ENCODE measurements around the gene ZNF740. TPM values are rescaled to one million over a fixed set of nuclear protein-coding genes. Genes with fewer than 3 reads are reported as not detected.

ZNF740 gene
- polyA plus RNA-seq, 1 donor from 2014 or later: 24.3 TPM

DNA sequence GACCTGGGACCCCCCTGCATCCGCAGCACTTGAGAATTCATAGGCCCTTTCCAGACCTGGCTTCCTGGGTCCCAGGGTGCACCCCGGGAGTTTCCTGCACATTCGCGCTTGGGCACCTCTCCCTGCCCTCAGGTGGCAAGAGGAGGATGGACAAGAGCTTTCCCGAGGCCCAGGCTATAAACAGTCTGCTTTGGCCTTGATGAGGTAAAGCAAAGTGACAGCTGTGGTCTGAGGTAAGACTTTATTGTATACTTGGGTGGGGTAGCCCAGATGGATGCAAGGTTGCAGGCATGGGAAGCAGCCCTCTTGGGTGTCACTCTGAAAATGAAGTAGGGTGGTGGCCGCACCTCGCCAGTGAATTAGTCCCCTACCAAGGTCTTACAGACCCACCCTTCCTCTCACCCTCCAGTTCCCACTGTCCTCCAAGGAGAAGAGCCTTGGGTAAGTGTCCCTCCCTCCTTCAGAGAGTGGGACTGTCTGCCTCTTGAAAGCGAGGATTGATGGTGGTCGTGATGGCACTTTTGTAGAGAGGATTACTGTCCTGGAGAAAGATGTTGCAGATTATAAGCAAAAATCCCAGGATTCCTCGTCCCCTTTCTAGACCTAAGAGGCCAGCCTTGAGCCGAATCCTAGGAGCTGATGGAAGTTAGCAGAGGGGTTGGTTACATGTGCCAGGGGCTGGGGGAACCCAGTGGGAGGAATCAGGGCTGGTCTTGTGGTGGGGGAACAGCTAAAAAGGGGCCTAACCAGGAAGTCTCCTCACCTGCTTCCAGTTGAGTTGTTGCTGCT lies 10.8 kb downstream of the ZNF740 start:
- Histone ChIP-seq H4K20me1 (ENCODE audit: insufficient read depth) (no peaks in the 10 kb centered on the region), H3K27ac (ENCODE audit: low read length) (no peak overlapping the region), H2AFZ (ENCODE audit: low read depth, low read length) (no peak overlapping the region), H3K9me3 (ENCODE audit: low read length) (no peaks in the 10 kb centered on the region), H3K4me3 (ENCODE audit: low read length) (no peak overlapping the region), H3K27me3 (ENCODE audit: insufficient read depth, low read depth, low read length) (no peaks in the 10 kb centered on the region), H3F3A (ENCODE audit: insufficient read depth, low read length, poor library complexity, severe bottlenecking) (no peaks in the 10 kb centered on the region), H3K9ac (ENCODE audit: low read length) (no peak overlapping the region), H3K9me2 (ENCODE audit: insufficient read depth, low read length) (no peaks in the 10 kb centered on the region), H3K4me2 (ENCODE audit: low read length) (no peak overlapping the region), H3K79me2 (replicated peaks; ENCODE audit: insufficient read depth, low read length) (no peaks in the 10 kb centered on the region), H3K36me3 (ENCODE audit: insufficient read depth, low read length) (peaks cover 9% of the 10 kb centered on the region)
- TF ChIP-seq MXI1 (conservative IDR thresholded peaks at IDR 0.05; ENCODE audit: poor library complexity, severe bottlenecking): no peak
- TF ChIP-seq EZH2 (IDR thresholded peaks at IDR 0.05; ENCODE audit: borderline replicate concordance, insufficient read depth, low read length, poor library complexity, severe bottlenecking): no peak
- TF ChIP-seq REST (IDR thresholded peaks at IDR 0.05; ENCODE audit: borderline replicate concordance): no peak
- TF ChIP-seq RAD21 (conservative IDR thresholded peaks at IDR 0.05): no peak
- TF ChIP-seq CTCF (IDR thresholded peaks at IDR 0.05; ENCODE audit: poor library complexity, severe bottlenecking): no peak
- no peak for TF ChIP-seq TAF1 (IDR thresholded peaks at IDR 0.05; ENCODE audit: low read depth)
- TF ChIP-seq EP300 (conservative IDR thresholded peaks at IDR 0.05; ENCODE audit: poor library complexity, severe bottlenecking): no peak
- TF ChIP-seq POLR2AphosphoS5 (IDR thresholded peaks at IDR 0.05): no peak
- no peak for TF ChIP-seq SMC3 (conservative IDR thresholded peaks at IDR 0.05; ENCODE audit: poor library complexity)

DNA sequence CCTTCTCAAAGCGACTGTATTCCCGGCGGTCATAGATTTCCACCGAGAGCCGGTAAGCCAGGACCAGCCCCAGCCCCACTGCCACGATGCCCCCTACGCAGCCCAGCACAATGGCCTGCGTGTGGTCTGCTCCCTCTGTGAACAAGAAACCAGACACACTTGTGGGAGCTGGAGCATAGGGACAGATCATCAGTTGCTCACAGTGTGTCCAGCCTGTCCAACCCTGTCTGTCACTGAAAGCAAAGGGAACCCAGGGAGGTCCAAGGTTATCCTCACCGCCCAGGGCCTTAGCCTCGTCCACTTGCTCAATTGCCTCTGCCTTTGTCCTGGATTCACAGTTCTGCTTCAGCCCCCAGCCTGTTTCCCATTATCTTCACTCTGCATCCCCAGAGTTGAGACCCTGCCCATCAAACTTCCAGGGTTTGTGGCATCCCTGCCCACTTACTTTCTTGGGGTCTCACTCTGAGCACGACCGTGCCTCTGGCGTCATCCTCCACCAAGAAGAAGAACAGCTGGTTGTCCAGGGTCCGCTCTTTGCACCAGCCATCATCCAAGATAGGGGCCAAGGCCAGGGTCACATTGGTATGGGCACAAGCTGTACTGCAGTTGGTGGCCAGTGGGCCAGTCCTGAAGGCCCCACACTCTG lies 11.5 kb downstream of the ZNF740 start:
- Histone ChIP-seq H3K27ac (ENCODE audit: low read length) (no peak overlapping the region), H3K9ac (ENCODE audit: low read length) (no peak overlapping the region), H3K9me3 (ENCODE audit: low read length) (no peaks in the 10 kb centered on the region), H4K20me1 (ENCODE audit: insufficient read depth) (no peaks in the 10 kb centered on the region), H3K4me3 (ENCODE audit: low read length) (no peak overlapping the region), H3F3A (ENCODE audit: insufficient read depth, low read length, poor library complexity, severe bottlenecking) (no peaks in the 10 kb centered on the region), H3K27me3 (ENCODE audit: insufficient read depth, low read depth, low read length) (peaks cover 2% of the 10 kb centered on the region), H3K4me2 (ENCODE audit: low read length) (no peak overlapping the region), H3K36me3 (ENCODE audit: insufficient read depth, low read length) (peaks cover 2% of the 10 kb centered on the region), H3K9me2 (ENCODE audit: insufficient read depth, low read length) (no peaks in the 10 kb centered on the region), H3K79me2 (replicated peaks; ENCODE audit: insufficient read depth, low read length) (no peaks in the 10 kb centered on the region), H2AFZ (ENCODE audit: low read depth, low read length) (no peak overlapping the region)
- TF ChIP-seq RAD21 (conservative IDR thresholded peaks at IDR 0.05): no peak
- TF ChIP-seq CTCF (IDR thresholded peaks at IDR 0.05; ENCODE audit: poor library complexity, severe bottlenecking): no peak
- TF ChIP-seq EZH2 (IDR thresholded peaks at IDR 0.05; ENCODE audit: borderline replicate concordance, insufficient read depth, low read length, poor library complexity, severe bottlenecking): no peak
- no peak for TF ChIP-seq POLR2AphosphoS5 (IDR thresholded peaks at IDR 0.05)
- no peak for TF ChIP-seq SMC3 (conservative IDR thresholded peaks at IDR 0.05; ENCODE audit: poor library complexity)
- no peak for TF ChIP-seq REST (IDR thresholded peaks at IDR 0.05; ENCODE audit: borderline replicate concordance)
- no peak for TF ChIP-seq EP300 (conservative IDR thresholded peaks at IDR 0.05; ENCODE audit: poor library complexity, severe bottlenecking)
- no peak for TF ChIP-seq MXI1 (conservative IDR thresholded peaks at IDR 0.05; ENCODE audit: poor library complexity, severe bottlenecking)
- no peak for TF ChIP-seq TAF1 (IDR thresholded peaks at IDR 0.05; ENCODE audit: low read depth)

Measured in neural cell (in vitro differentiated cells).